GM23338 (cell line): Measurements from ENCODE around the gene AP4E1. TPM values are rescaled to one million over a fixed set of nuclear protein-coding genes. Genes with fewer than 3 reads are reported as not detected.

Experiments used
- ATAC-seq: fragments of 200-7000 bp; cut with Tn5 transposase; 3 replicates; pipeline ENCODE4 v1.9.1; 2020
- DNase-seq: peaks from one replicate; pipeline ENCODE4 v3.0.0-alpha.2; 2015; ENCODE audit warnings: low spot score
- H2AFZ ChIP-seq: fragments of 200-600 bp; sonication (generic); 2 replicates; pipeline ENCODE4 v1.8.0; 2016; ENCODE audit warnings: antibody characterized with exemption, mild to moderate bottlenecking, moderate library complexity
- H3F3A ChIP-seq: fragments of 200-600 bp; sonication (generic); replicated peaks from 2 replicates; pipeline ENCODE4 v1.8.0; 2017; ENCODE audit warnings: antibody characterized with exemption, mixed run types, low read depth
- H3K27ac ChIP-seq: fragments of 200-600 bp; sonication (generic); 2 replicates; pipeline ENCODE4 v1.6.1; 2016; ENCODE audit warnings: low read depth
- H3K27me3 ChIP-seq: fragments of 200-600 bp; sonication (generic); 2 replicates; pipeline ENCODE4 v1.8.0; 2016; ENCODE audit warnings: mild to moderate bottlenecking, mixed run types, moderate library complexity; ENCODE audit not compliant: insufficient read depth
- H3K36me3 ChIP-seq: fragments of 200-600 bp; sonication (generic); 2 replicates; pipeline ENCODE4 v1.8.0; 2016; ENCODE audit warnings: mild to moderate bottlenecking; ENCODE audit not compliant: insufficient read depth
- H3K4me1 ChIP-seq: fragments of 200-600 bp; sonication (generic); 2 replicates; pipeline ENCODE4 v1.8.0; 2016; ENCODE audit warnings: mild to moderate bottlenecking, moderate library complexity; ENCODE audit not compliant: insufficient read depth
- H3K4me2 ChIP-seq: fragments of 200-600 bp; sonication (generic); 2 replicates; pipeline ENCODE4 v1.7.1; 2017; ENCODE audit warnings: mixed run types
- H3K4me3 ChIP-seq: fragments of 200-600 bp; sonication (generic); 2 replicates; pipeline ENCODE4 v1.6.1; 2016; ENCODE audit warnings: mixed run types
- H3K79me2 ChIP-seq: fragments of 200-600 bp; sonication (generic); replicated peaks from 2 replicates; pipeline ENCODE4 v1.8.0; 2017; ENCODE audit warnings: mild to moderate bottlenecking; ENCODE audit not compliant: insufficient read depth
- H3K9me2 ChIP-seq: fragments of 200-600 bp; sonication (generic); 2 replicates; pipeline ENCODE4 v1.8.0; 2017; ENCODE audit not compliant: insufficient read depth
- H4K20me1 ChIP-seq: fragments of 200-600 bp; sonication (generic); replicated peaks from 2 replicates; pipeline ENCODE4 v1.8.0; 2017; ENCODE audit warnings: mild to moderate bottlenecking; ENCODE audit not compliant: insufficient read depth
- H3K27ac Mint-ChIP-seq: 2 replicates; pipeline ENCODE4 v1.8.0; 2020; ENCODE audit warnings: inconsistent platforms, mild to moderate bottlenecking, moderate library complexity, mixed read lengths
- H3K27me3 Mint-ChIP-seq: 3 replicates; pipeline ENCODE4 v1.8.0; 2022; ENCODE audit warnings: low read depth, mild to moderate bottlenecking, moderate library complexity, mixed read lengths, inconsistent platforms; ENCODE audit not compliant: insufficient read depth, poor library complexity
- H3K36me3 Mint-ChIP-seq: 3 replicates; pipeline ENCODE4 v1.8.0; 2021; ENCODE audit warnings: low read depth, mild to moderate bottlenecking, inconsistent platforms, moderate library complexity, mixed read lengths
- H3K4me1 Mint-ChIP-seq: 3 replicates; pipeline ENCODE4 v1.8.0; 2020; ENCODE audit warnings: mild to moderate bottlenecking, inconsistent platforms, mixed read lengths
- H3K4me3 Mint-ChIP-seq: 3 replicates; pipeline ENCODE4 v1.8.0; 2021; ENCODE audit warnings: moderate library complexity, mild to moderate bottlenecking, inconsistent platforms, mixed read lengths
- H3K9me3 Mint-ChIP-seq: 3 replicates; pipeline ENCODE4 v1.8.0; 2020; ENCODE audit warnings: moderate library complexity, mild to moderate bottlenecking, inconsistent platforms, mixed read lengths
- EZH2 ChIP-seq: fragments of 200-600 bp; sonication (generic); IDR thresholded peaks from one replicate; pipeline ENCODE4 v1.8.0; 2017; ENCODE audit warnings: antibody characterized with exemption, mild to moderate bottlenecking, low read depth; ENCODE audit not compliant: unreplicated experiment
- NANOG ChIP-seq: IDR thresholded peaks from 2 replicates; pipeline ENCODE4 v1.6.1; 2016; ENCODE audit warnings: antibody characterized with exemption, borderline replicate concordance
- POLR2AphosphoS5 ChIP-seq: IDR thresholded peaks from 2 replicates; pipeline ENCODE4 v1.6.1; 2016; ENCODE audit warnings: antibody characterized with exemption, low read depth
- polyA plus RNA-seq: library from polyadenylated mRNA; unstranded; fragments of >200 nt; fragmentation: Nextera tagmentation; extraction: Ambion mirVana; gene quantifications from 2 replicates; pipeline ENCODE4 v1.2.1, GENCODE V29; 2016
- total RNA-seq: library from RNA; depleted of rRNA; stranded (reverse); fragments of >200 nt; shearing (Covaris generic); gene quantifications from 2 replicates; pipeline ENCODE4 v1.2.3, GENCODE V29; 2014
- TF ChIP-seq, protein P1 (sequence below): fragments of 250-450 bp; sonication (Bioruptor Pico); IDR thresholded peaks from 2 replicates; pipeline ENCODE4 v1.5.0; 2020; ENCODE audit warnings: mild to moderate bottlenecking, moderate library complexity
- TF ChIP-seq, protein P2 (sequence below), 2 experiments: fragments of 200-600 bp in 1 of 2; sonication (generic) in 1 of 2; conservative IDR thresholded peaks; 2 replicates each; pipeline versions ENCODE4 v1.5.1 to v1.6.1; 2016 to 2017; ENCODE audit warnings: antibody characterized with exemption in 2 of 2, low read depth in 2 of 2, mild to moderate bottlenecking in 2 of 2, moderate library complexity in 1 of 2

The AP4E1 gene
- total and polyA plus RNA-seq, 2 experiments from 2014 or later = 4.4 to 15.4 TPM

DNA sequence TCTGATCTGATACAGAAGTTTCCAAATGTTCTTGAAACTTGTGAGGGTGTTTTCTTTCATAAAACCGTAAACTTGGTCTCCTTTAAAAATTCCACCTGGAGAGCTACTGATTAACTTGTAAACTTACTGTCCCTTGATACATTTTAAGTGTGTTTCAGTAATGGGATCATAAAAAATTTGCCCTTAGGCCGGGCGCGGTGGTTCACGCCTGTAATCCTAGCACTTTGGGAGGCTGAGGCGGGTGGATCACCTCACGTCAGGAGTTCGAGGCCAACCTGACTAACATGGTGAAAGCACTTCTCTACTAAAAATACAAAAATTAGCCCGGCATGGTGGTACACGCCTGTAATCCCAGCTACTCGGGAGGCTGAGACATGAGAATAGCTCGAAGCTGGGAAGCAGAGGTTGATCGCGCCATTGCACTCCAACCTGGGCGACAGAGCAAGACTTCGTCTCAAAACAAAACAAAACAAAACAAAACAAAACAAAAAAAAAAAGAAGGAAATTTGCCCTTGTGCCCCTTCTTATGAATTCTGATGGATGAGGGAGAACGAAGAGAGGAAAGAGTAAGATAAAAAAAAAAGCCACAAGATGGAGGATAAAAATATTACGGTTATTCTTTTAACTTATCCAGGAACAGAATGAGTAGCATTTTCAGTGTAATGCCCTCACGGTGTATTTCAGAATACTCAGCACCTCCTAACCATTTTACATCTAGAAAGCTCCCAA is 32.1 kb upstream of the AP4E1 start (continued):
- TF ChIP-seq, protein P1, sequence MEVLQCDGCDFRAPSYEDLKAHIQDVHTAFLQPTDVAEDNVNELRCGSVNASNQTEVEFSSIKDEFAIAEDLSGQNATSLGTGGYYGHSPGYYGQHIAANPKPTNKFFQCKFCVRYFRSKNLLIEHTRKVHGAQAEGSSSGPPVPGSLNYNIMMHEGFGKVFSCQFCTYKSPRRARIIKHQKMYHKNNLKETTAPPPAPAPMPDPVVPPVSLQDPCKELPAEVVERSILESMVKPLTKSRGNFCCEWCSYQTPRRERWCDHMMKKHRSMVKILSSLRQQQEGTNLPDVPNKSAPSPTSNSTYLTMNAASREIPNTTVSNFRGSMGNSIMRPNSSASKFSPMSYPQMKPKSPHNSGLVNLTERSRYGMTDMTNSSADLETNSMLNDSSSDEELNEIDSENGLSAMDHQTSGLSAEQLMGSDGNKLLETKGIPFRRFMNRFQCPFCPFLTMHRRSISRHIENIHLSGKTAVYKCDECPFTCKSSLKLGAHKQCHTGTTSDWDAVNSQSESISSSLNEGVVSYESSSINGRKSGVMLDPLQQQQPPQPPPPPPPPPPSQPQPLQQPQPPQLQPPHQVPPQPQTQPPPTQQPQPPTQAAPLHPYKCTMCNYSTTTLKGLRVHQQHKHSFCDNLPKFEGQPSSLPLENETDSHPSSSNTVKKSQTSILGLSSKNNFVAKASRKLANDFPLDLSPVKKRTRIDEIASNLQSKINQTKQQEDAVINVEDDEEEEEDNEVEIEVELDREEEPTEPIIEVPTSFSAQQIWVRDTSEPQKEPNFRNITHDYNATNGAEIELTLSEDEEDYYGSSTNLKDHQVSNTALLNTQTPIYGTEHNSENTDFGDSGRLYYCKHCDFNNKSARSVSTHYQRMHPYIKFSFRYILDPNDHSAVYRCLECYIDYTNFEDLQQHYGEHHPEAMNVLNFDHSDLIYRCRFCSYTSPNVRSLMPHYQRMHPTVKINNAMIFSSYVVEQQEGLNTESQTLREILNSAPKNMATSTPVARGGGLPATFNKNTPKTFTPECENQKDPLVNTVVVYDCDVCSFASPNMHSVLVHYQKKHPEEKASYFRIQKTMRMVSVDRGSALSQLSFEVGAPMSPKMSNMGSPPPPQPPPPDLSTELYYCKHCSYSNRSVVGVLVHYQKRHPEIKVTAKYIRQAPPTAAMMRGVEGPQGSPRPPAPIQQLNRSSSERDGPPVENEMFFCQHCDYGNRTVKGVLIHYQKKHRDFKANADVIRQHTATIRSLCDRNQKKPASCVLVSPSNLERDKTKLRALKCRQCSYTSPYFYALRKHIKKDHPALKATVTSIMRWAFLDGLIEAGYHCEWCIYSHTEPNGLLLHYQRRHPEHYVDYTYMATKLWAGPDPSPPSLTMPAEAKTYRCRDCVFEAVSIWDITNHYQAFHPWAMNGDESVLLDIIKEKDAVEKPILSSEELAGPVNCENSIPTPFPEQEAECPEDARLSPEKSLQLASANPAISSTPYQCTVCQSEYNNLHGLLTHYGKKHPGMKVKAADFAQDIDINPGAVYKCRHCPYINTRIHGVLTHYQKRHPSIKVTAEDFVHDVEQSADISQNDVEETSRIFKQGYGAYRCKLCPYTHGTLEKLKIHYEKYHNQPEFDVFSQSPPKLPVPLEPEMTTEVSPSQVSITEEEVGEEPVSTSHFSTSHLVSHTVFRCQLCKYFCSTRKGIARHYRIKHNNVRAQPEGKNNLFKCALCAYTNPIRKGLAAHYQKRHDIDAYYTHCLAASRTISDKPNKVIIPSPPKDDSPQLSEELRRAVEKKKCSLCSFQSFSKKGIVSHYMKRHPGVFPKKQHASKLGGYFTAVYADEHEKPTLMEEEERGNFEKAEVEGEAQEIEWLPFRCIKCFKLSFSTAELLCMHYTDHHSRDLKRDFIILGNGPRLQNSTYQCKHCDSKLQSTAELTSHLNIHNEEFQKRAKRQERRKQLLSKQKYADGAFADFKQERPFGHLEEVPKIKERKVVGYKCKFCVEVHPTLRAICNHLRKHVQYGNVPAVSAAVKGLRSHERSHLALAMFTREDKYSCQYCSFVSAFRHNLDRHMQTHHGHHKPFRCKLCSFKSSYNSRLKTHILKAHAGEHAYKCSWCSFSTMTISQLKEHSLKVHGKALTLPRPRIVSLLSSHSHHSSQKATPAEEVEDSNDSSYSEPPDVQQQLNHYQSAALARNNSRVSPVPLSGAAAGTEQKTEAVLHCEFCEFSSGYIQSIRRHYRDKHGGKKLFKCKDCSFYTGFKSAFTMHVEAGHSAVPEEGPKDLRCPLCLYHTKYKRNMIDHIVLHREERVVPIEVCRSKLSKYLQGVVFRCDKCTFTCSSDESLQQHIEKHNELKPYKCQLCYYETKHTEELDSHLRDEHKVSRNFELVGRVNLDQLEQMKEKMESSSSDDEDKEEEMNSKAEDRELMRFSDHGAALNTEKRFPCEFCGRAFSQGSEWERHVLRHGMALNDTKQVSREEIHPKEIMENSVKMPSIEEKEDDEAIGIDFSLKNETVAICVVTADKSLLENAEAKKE = no peak
- TF ChIP-seq NANOG (no peak), POLR2AphosphoS5 (no peak), EZH2 (no peak)
- TF ChIP-seq, protein P2, sequence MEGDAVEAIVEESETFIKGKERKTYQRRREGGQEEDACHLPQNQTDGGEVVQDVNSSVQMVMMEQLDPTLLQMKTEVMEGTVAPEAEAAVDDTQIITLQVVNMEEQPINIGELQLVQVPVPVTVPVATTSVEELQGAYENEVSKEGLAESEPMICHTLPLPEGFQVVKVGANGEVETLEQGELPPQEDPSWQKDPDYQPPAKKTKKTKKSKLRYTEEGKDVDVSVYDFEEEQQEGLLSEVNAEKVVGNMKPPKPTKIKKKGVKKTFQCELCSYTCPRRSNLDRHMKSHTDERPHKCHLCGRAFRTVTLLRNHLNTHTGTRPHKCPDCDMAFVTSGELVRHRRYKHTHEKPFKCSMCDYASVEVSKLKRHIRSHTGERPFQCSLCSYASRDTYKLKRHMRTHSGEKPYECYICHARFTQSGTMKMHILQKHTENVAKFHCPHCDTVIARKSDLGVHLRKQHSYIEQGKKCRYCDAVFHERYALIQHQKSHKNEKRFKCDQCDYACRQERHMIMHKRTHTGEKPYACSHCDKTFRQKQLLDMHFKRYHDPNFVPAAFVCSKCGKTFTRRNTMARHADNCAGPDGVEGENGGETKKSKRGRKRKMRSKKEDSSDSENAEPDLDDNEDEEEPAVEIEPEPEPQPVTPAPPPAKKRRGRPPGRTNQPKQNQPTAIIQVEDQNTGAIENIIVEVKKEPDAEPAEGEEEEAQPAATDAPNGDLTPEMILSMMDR (conservative IDR thresholded peaks at IDR 0.05; ENCODE audit: low read depth in 2 of 2) = no peak

DNA sequence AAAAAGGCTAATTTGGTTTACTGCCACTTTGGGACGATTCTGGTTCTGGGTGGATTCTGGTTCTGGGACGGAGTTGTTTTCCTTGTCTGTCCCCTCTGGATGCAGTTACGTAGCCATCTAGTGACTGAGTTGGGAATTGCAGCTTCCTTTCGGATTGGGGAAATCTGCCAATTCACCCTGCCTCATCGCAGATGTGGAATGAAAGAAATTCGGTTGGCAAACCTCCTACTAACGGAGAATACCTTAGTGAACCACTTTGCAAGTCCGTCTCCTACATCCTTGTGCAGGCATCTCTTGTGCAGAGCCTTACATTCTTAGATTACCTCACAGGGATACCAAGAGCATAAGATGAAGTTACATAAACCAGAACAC is 31.5 kb upstream of the AP4E1 start:
- H3K4me1 Mint-ChIP-seq = peaks cover 8% of the 10 kb centered on the region
- no peaks in the 10 kb centered on the region for H4K20me1 ChIP-seq
- no peaks in the 10 kb centered on the region for H3K36me3 Mint-ChIP-seq
- no peaks in the 10 kb centered on the region for H3K4me1 ChIP-seq
- H3K27me3 ChIP-seq = no peaks in the 10 kb centered on the region
- peak overlapping the region; percentile 24; the same call in 1 of the 2 replicates for H2AFZ ChIP-seq
- ATAC-seq = peak; percentile 89
- H3K36me3 ChIP-seq = no peaks in the 10 kb centered on the region
- H3F3A ChIP-seq = no peaks in the 10 kb centered on the region
- no peaks in the 10 kb centered on the region for H3K9me3 Mint-ChIP-seq
- H3K4me2 ChIP-seq = no peak overlapping the region
- no peaks in the 10 kb centered on the region for H3K79me2 ChIP-seq
- H3K27ac ChIP-seq = 0 out of 2 replicates have a peak overlapping the region, but pooled peaks have one; percentile 0
- H3K27ac Mint-ChIP-seq = peak overlapping the region; percentile 75
- no peak overlapping the region for H3K4me3 Mint-ChIP-seq
- peak; percentile 94 for DNase-seq
- no peaks in the 10 kb centered on the region for H3K27me3 Mint-ChIP-seq
- no peak overlapping the region for H3K4me3 ChIP-seq
- no peaks in the 10 kb centered on the region for H3K9me2 ChIP-seq
- TF ChIP-seq, protein P2 (conservative IDR thresholded peaks at IDR 0.05; ENCODE audit: low read depth in 2 of 2) = peak; percentile 93
